Left lung (tissue), 10 donors: Measurements from ENCODE around the gene DERL3. TPM values are rescaled to one million over a fixed set of nuclear protein-coding genes. Genes with fewer than 3 reads are reported as not detected.
A peak's percentile ranks its signal among the peaks of the same experiment; 100 is the strongest.

Source experiments
- ATAC-seq: fragments of 200-7000 bp; cut with Tn5 transposase; one replicate; pipeline ENCODE4 v1.9.1; 2020; ENCODE audit warnings: moderate library complexity
- DNase-seq, 4 donors: peaks; one replicate each; pipeline ENCODE4 v3.0.0-alpha.2; 2013 to 2020
- H3K27ac ChIP-seq, 2 donors: fragments of 200-600 bp; sonication (generic) in 1 of 2; one replicate each; pipeline versions ENCODE4 v1.5.0 to v1.8.0; 2020 to 2021
- H3K27me3 ChIP-seq, 2 donors: fragments of 200-600 bp; sonication (generic) in 1 of 2; one replicate each; pipeline versions ENCODE4 v1.5.0 to v1.8.0; 2020 to 2021
- H3K36me3 ChIP-seq, 2 donors: fragments of 200-600 bp; sonication (generic) in 1 of 2; one replicate each; pipeline versions ENCODE4 v1.5.0 to v1.8.0; 2020 to 2021
- H3K4me1 ChIP-seq, 2 donors: fragments of 200-600 bp; one replicate each; pipeline ENCODE4 v1.8.0; 2021
- H3K4me3 ChIP-seq, 2 donors: fragments of 200-600 bp; sonication (generic) in 1 of 2; one replicate each; pipeline versions ENCODE4 v1.5.0 to v1.8.0; 2020 to 2021; ENCODE audit warnings: mild to moderate bottlenecking in 1 of 2
- H3K9me3 ChIP-seq, 2 donors: fragments of 200-600 bp; sonication (generic) in 1 of 2; one replicate each; pipeline versions ENCODE4 v1.5.0 to v1.8.0; 2020 to 2021
- CTCF ChIP-seq, 2 donors: fragments of 200-600 bp; sonication (generic) in 1 of 2; IDR thresholded peaks; one replicate each; pipeline versions ENCODE4 v1.5.0 to v1.8.0; 2021; ENCODE audit warnings: antibody characterized with exemption in 2 of 2
- intact Hi-C, 2 donors: fragments of 100-400 bp; cut with DNase I; formaldehyde crosslinking; loops; one replicate each; pipeline versions ENCODE4 v1.11.2 to v1.14.2; 2022
- polyA plus RNA-seq, 6 donors: library from polyadenylated mRNA; unstranded; fragments of 120-200 nt; gene quantifications; one replicate each; pipeline ENCODE4 v1.2.1, GENCODE V29; 2013; ENCODE audit not compliant: insufficient read length in 6 of 6
- total RNA-seq, 2 donors: library from RNA; stranded (reverse); fragmentation: NEBNext Ultra II Directional; extraction: Animal tissue kit (Norgen Biotek cat#: 25700); gene quantifications; one replicate each; pipeline ENCODE4 v1.2.1, GENCODE V29; 2021
- donor health status: DM: no; HTN: yes; CAD: no.
- donor health status: DM: no; HTN: no; CAD: no.

DERL3 gene
- total and polyA plus RNA-seq, 8 donors: 2.4 to 9.4 (median 4.3) TPM

- no peak overlapping the region for H3K4me3 ChIP-seq
- H3K4me1 ChIP-seq: peaks cover 8 to 34% of the 10 kb centered on the region in 2 donors
- intact Hi-C loops: no loop called here
- H3K27ac ChIP-seq: no peak overlapping the region
- no peaks in the 10 kb centered on the region for H3K9me3 ChIP-seq
- H3K27me3 ChIP-seq: no peaks in the 10 kb centered on the region
- DNase-seq (peak in 1 of 4 donors; percentile 22), ATAC-seq (no peak)
- TF ChIP-seq CTCF (IDR thresholded peaks at IDR 0.05): no peak
- H3K36me3 ChIP-seq: peaks cover 0 to 48% of the 10 kb centered on the region in 2 donors
These were observed 47.7 kb downstream of the DERL3 start for GRCh38 chr22:23790819-23791737.

- no peak for TF ChIP-seq CTCF (IDR thresholded peaks at IDR 0.05)
- no peak overlapping the region for H3K27ac ChIP-seq
- DNase-seq: no peak
- no peak for ATAC-seq
- no peaks in the 10 kb centered on the region for H3K27me3 ChIP-seq
- peaks cover 8 to 34% of the 10 kb centered on the region in 2 donors for H3K4me1 ChIP-seq
- H3K36me3 ChIP-seq: peaks cover 0 to 33% of the 10 kb centered on the region in 2 donors
- intact Hi-C loops: loop anchor here in 1 of 2 donors (10.0 kb wide), 1 partner anchor 45 kb away; the partner anchor contains the start of gene DERL3
- H3K4me3 ChIP-seq: no peak overlapping the region
- H3K9me3 ChIP-seq: no peaks in the 10 kb centered on the region
These were observed 49.2 kb downstream of the DERL3 start for GRCh38 chr22:23789638-23790037.

- Histone ChIP-seq H3K4me1 (peaks cover 8 to 34% of the 10 kb centered on the region in 2 donors), H3K27ac (no peak overlapping the region), H3K36me3 (peaks cover 0 to 28% of the 10 kb centered on the region in 2 donors), H3K27me3 (no peaks in the 10 kb centered on the region), H3K4me3 (no peak overlapping the region), H3K9me3 (no peaks in the 10 kb centered on the region)
- no peak for TF ChIP-seq CTCF (IDR thresholded peaks at IDR 0.05)
- intact Hi-C loops: loop anchor here in 1 of 2 donors (10.0 kb wide), 1 partner anchor 46 kb away; the partner anchor contains the start of gene DERL3
- DNase-seq (no peak), ATAC-seq (no peak)
These were observed 49.7 kb downstream of the DERL3 start for GRCh38 chr22:23789121-23789520.

- ATAC-seq (no peak), DNase-seq (no peak)
- no peaks in the 10 kb centered on the region for H3K9me3 ChIP-seq
- peak overlapping the region; percentile 99 to 100 for H3K27ac ChIP-seq
- peak overlapping the region; percentile 84 to 93 for H3K4me3 ChIP-seq
- H3K27me3 ChIP-seq: no peaks in the 10 kb centered on the region
- H3K4me1 ChIP-seq: peaks cover 8 to 34% of the 10 kb centered on the region in 2 donors
- H3K36me3 ChIP-seq: peaks cover 0 to 16% of the 10 kb centered on the region in 2 donors
- intact Hi-C loops: loop anchor here in 1 of 2 donors (10.0 kb wide), 1 partner anchor 47 kb away; the partner anchor contains the start of gene DERL3
- no peak for TF ChIP-seq CTCF (IDR thresholded peaks at IDR 0.05)
These were observed 50.9 kb downstream of the DERL3 start for GRCh38 chr22:23787910-23788309.

- ATAC-seq (no peak), DNase-seq (no peak)
- intact Hi-C loops: loop anchor here in 1 of 2 donors (10.0 kb wide), 1 partner anchor 47 kb away; the partner anchor contains the start of gene DERL3
- H3K27me3 ChIP-seq: no peaks in the 10 kb centered on the region
- no peak for TF ChIP-seq CTCF (IDR thresholded peaks at IDR 0.05)
- peak overlapping the region; percentile 84 to 93 for H3K4me3 ChIP-seq
- no peaks in the 10 kb centered on the region for H3K9me3 ChIP-seq
- H3K36me3 ChIP-seq: peaks cover 0 to 12% of the 10 kb centered on the region in 2 donors
- peaks cover 8 to 34% of the 10 kb centered on the region in 2 donors for H3K4me1 ChIP-seq
- H3K27ac ChIP-seq: peak overlapping the region; percentile 99 to 100
These were observed 51.3 kb downstream of the DERL3 start for GRCh38 chr22:23787600-23787896.
